ENCODE data around the gene ZBBX. TPM values are rescaled to one million over a fixed set of nuclear protein-coding genes. Genes with fewer than 3 reads are reported as not detected.
A peak's percentile ranks its signal among the peaks of the same experiment; 100 is the strongest.
"Not testable (repeated sequence)": the region's sequence is repeated elsewhere in the genome, so short reads cannot be mapped to it uniquely, and the experiment has no call there.

Gene ZBBX, protein sequence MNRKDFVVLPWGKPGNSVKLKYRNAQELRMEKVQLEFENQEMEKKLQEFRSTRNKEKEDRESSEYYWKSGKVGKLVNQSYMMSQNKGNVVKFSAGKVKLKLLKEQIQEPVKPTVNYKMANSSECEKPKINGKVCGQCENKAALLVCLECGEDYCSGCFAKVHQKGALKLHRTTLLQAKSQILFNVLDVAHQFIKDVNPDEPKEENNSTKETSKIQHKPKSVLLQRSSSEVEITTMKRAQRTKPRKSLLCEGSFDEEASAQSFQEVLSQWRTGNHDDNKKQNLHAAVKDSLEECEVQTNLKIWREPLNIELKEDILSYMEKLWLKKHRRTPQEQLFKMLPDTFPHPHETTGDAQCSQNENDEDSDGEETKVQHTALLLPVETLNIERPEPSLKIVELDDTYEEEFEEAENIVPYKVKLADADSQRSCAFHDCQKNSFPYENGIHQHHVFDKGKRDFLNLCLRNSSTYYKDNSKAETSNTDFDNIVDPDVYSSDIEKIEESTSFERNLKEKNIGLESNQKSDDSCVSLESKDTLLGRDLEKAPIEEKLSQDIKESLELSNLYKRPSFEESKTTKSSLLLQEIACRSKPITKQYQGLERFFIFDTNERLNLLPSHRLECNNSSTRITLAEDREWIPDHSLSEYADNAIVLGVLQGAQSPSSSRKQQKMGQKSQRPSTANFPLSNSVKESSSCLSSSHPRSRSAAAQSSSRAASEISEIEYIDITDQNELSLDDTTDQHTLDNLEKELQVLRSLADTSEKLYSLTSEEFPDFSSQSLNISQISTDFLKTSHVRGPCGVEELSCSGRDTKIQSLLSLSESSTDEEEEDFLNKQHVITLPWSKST
- not detected for total RNA-seq (2021; fragmentation: NEBNext Ultra II Directional; extraction: Animal tissue kit (Norgen Biotek cat#: 25700))
- long read RNA-seq = 0 reads

- H3K27me3 Mint-ChIP-seq (ENCODE audit: insufficient read depth) = no peaks in the 10 kb centered on the region
Measured at GRCh38 chr3:167380004-167380689, at the start of gene ZBBX. Gene ZBBX (minus strand): TSS chr3:167380297. CDS start chr3:167372901, 7,396 bp downstream.

DNA sequence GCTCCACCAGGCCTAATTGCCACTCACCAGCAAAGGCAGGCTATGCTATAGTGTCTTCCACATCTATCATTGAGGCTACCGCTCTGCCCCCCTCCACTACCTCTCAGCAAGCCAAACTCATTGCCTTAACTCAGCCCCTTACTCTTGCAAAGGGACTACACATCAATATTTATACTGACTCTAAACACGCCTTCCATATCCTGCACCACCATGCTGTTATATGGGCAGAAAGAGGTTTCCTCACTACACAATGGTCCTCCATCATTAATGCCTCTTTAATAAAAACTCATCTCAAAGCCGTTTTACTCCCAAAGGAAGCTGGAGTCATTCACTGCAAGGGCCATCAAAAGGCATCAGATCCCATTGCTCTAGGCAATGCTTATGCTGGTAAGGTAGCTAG is 46.9 kb upstream of the ZBBX start:
- not testable (repeated sequence) for DNase-seq; H3K27ac Mint-ChIP-seq; H3K36me3 Mint-ChIP-seq (ENCODE audit: low read depth); H3K27me3 Mint-ChIP-seq (ENCODE audit: insufficient read depth); H3K4me3 Mint-ChIP-seq; H3K4me1 Mint-ChIP-seq (ENCODE audit: low read depth)
- H3K9me3 Mint-ChIP-seq = peaks cover 28% of the 10 kb centered on the region

More at GRCh38 chr3:167380004-167380689, at the start of gene ZBBX:
- peaks cover 8% of the 10 kb centered on the region; the same call in 1 of the 2 replicates for H3K4me1 Mint-ChIP-seq (ENCODE audit: low read depth)
- H3K36me3 Mint-ChIP-seq (ENCODE audit: low read depth) = no peaks in the 10 kb centered on the region
- DNase-seq = peak; percentile 58
- TF ChIP-seq, protein P1, sequence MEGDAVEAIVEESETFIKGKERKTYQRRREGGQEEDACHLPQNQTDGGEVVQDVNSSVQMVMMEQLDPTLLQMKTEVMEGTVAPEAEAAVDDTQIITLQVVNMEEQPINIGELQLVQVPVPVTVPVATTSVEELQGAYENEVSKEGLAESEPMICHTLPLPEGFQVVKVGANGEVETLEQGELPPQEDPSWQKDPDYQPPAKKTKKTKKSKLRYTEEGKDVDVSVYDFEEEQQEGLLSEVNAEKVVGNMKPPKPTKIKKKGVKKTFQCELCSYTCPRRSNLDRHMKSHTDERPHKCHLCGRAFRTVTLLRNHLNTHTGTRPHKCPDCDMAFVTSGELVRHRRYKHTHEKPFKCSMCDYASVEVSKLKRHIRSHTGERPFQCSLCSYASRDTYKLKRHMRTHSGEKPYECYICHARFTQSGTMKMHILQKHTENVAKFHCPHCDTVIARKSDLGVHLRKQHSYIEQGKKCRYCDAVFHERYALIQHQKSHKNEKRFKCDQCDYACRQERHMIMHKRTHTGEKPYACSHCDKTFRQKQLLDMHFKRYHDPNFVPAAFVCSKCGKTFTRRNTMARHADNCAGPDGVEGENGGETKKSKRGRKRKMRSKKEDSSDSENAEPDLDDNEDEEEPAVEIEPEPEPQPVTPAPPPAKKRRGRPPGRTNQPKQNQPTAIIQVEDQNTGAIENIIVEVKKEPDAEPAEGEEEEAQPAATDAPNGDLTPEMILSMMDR (IDR thresholded peaks at IDR 0.05) = peak; percentile 86
- H3K4me3 Mint-ChIP-seq = peak within 1 kb of the TSS; percentile 86
- H3K27ac Mint-ChIP-seq = no peak within 1 kb of the TSS
- H3K9me3 Mint-ChIP-seq = no peaks in the 10 kb centered on the region

GRCh38 chr3:167422396-167422795 is 42.3 kb upstream of the ZBBX start:
- H3K27me3 Mint-ChIP-seq (ENCODE audit: insufficient read depth); H3K4me1 Mint-ChIP-seq (ENCODE audit: low read depth); H3K4me3 Mint-ChIP-seq; H3K27ac Mint-ChIP-seq; H3K36me3 Mint-ChIP-seq (ENCODE audit: low read depth); DNase-seq: not testable (repeated sequence)
- peaks cover 25% of the 10 kb centered on the region for H3K9me3 Mint-ChIP-seq

- H3K4me3 Mint-ChIP-seq = no peak overlapping the region
- H3K36me3 Mint-ChIP-seq (ENCODE audit: low read depth) = no peaks in the 10 kb centered on the region
- peaks cover 43% of the 10 kb centered on the region for H3K9me3 Mint-ChIP-seq
- H3K4me1 Mint-ChIP-seq (ENCODE audit: low read depth) = no peaks in the 10 kb centered on the region
- no peaks in the 10 kb centered on the region for H3K27me3 Mint-ChIP-seq (ENCODE audit: insufficient read depth)
- no peak overlapping the region for H3K27ac Mint-ChIP-seq
- TF ChIP-seq, protein P1 (IDR thresholded peaks at IDR 0.05) = no peak
- no peak for DNase-seq
Measured at GRCh38 chr3:167409611-167410010, 29.5 kb upstream of the ZBBX start.

GRCh38 chr3:167406876-167407492 is 26.9 kb upstream of the ZBBX start:
- no peak overlapping the region for H3K4me3 Mint-ChIP-seq
- H3K27ac Mint-ChIP-seq = no peak overlapping the region
- H3K4me1 Mint-ChIP-seq (ENCODE audit: low read depth) = no peaks in the 10 kb centered on the region
- peaks cover 39% of the 10 kb centered on the region for H3K9me3 Mint-ChIP-seq
- H3K27me3 Mint-ChIP-seq (ENCODE audit: insufficient read depth) = no peaks in the 10 kb centered on the region
- DNase-seq = no peak
- H3K36me3 Mint-ChIP-seq (ENCODE audit: low read depth) = no peaks in the 10 kb centered on the region
- TF ChIP-seq, protein P1 (IDR thresholded peaks at IDR 0.05) = peak; percentile 8; the same call in 1 of the 2 replicates

- H3K36me3 Mint-ChIP-seq (ENCODE audit: low read depth) = no peaks in the 10 kb centered on the region
- TF ChIP-seq, protein P1 (IDR thresholded peaks at IDR 0.05) = no peak
- peaks cover 29% of the 10 kb centered on the region for H3K9me3 Mint-ChIP-seq
- H3K4me3 Mint-ChIP-seq = no peak overlapping the region
- no peak overlapping the region for H3K27ac Mint-ChIP-seq
- no peaks in the 10 kb centered on the region for H3K4me1 Mint-ChIP-seq (ENCODE audit: low read depth)
- no peaks in the 10 kb centered on the region for H3K27me3 Mint-ChIP-seq (ENCODE audit: insufficient read depth)
- DNase-seq = no peak
Measured at GRCh38 chr3:167397826-167398225, 17.7 kb upstream of the ZBBX start.

All from HFFc6 (cell line).